Gastrocnemius medialis (tissue), 4 donors: ENCODE data around the gene CALY. TPM values are rescaled to one million over a fixed set of nuclear protein-coding genes. Genes with fewer than 3 reads are reported as not detected.

Experiments
- ATAC-seq, 2 donors: fragments of 150-250 bp; one replicate each; pipeline ENCODE4 v1.9.1; 2016
- DNase-seq, 2 donors: peaks; one replicate each; pipeline ENCODE4 v3.0.0-alpha.2; 2019
- H3K27ac ChIP-seq, 4 donors: fragments of 200-600 bp; sonication (generic); 1 replicate in 1 of 4; 2 replicates in 3 of 4; pipeline ENCODE4 v1.5.1; 2016 to 2018; ENCODE audit warnings: mild to moderate bottlenecking in 2 of 4, moderate library complexity in 1 of 4
- H3K27me3 ChIP-seq, 3 donors: fragments of 200-600 bp; sonication (generic) in 2 of 3; 1 replicate in 1 of 3; 2 replicates in 2 of 3; pipeline versions ENCODE4 v1.5.1 to v1.6.0; 2016 to 2019; ENCODE audit warnings: mild to moderate bottlenecking in 1 of 3, moderate library complexity in 1 of 3
- H3K36me3 ChIP-seq, 2 donors: fragments of 200-600 bp; sonication (generic) in 1 of 2; one replicate each; pipeline ENCODE4 v1.5.1; 2017 to 2018
- H3K4me1 ChIP-seq, 2 donors: fragments of 200-600 bp; sonication (generic) in 1 of 2; one replicate each; pipeline ENCODE4 v1.5.1; 2016 to 2017; ENCODE audit warnings: mild to moderate bottlenecking in 2 of 2
- H3K4me3 ChIP-seq, 4 donors: fragments of 200-600 bp; sonication (generic) in 3 of 4; 1 replicate in 1 of 4; 2 replicates in 3 of 4; pipeline ENCODE4 v1.5.1; 2016 to 2019; ENCODE audit warnings: mild to moderate bottlenecking in 2 of 4
- H3K9me3 ChIP-seq, 3 donors: fragments of 200-600 bp; sonication (generic) in 2 of 3; 1 replicate in 1 of 3; 2 replicates in 2 of 3; pipeline ENCODE4 v1.5.1; 2016 to 2019
- POLR2A ChIP-seq, 2 donors: fragments of 450-650 bp; IDR thresholded peaks; one replicate each; pipeline ENCODE4 v1.6.1; 2017; ENCODE audit warnings: antibody characterized with exemption in 2 of 2, mild to moderate bottlenecking in 2 of 2, moderate library complexity in 2 of 2
- in situ Hi-C, 4 donors: fragments of 200-750 bp; cut with MboI; loops; one replicate each; pipeline versions ENCODE4 v1.15.0 to v1.8.0; 2017; ENCODE audit warnings: low sequenced_read_pairs in 4 of 4
- intact Hi-C: fragments of 100-400 bp; cut with DNase I; formaldehyde crosslinking; loops from one replicate; pipeline ENCODE4 v1.15.1; 2023; ENCODE audit warnings: low total_unique reads
- total RNA-seq, 4 donors: library from RNA; depleted of rRNA; stranded (reverse); fragments of >200 nt; gene quantifications; one replicate each; pipeline versions ENCODE4 v1.1.0 to v1.2.3, GENCODE V29; 2016
- TF ChIP-seq, protein P1 (sequence below), 5 experiments: fragments of 450-650 bp in 3 of 5; fragments of 200-600 bp in 2 of 5; sonication (generic) in 2 of 5; IDR thresholded peaks in 4 of 5; conservative IDR thresholded peaks in 1 of 5; 1 replicate in 4 of 5; 2 replicates in 1 of 5; pipeline ENCODE4 v1.5.1; 2016 to 2019; ENCODE audit warnings: antibody characterized with exemption in 5 of 5, mild to moderate bottlenecking in 3 of 5, moderate library complexity in 3 of 5

Gene CALY
- total RNA-seq, 4 donors from 2014 or later, result not detected

DNA sequence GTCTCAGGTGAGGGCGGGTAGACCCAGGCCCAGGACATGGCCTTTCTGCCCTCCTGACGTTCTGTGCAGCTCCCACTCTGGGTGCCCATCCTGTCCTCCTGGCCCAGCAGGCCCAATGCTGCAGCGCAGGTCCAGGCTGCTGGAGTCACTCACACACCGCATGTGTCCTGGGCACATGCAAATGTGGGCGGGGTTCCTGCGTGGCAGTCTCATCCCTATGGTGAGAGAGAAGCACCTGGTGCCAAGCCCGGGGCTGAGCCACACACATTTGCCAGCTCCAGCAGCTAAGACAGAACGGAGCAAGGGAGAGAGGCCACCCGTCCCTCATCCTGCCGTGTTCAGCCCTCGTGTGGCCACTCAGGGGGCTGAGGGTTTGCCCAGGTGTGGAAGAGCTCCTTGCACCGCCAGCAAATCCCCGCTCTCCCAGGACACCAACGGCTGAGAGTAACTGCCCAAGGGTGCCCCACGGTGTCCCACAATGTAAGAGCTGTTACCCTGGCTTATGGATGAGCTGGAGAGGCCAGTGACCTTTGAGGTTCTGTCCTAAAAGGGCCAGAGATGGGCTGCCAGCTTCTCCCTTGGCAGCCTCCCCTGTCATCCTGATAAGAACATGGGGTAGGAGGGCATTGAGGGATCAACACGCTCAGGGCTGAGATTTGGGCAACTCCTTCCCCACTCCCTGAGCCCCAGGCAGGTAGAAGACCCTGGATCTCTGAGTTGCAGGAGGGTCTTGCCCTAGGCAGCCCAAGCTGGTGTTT lies 16.7 kb upstream of the CALY start:
- H3K27ac ChIP-seq, result no peak overlapping the region
- no peaks in the 10 kb centered on the region for H3K9me3 ChIP-seq
- H3K36me3 ChIP-seq, result no peaks in the 10 kb centered on the region
- peaks cover 4 to 28% (median 17%) of the 10 kb centered on the region in 3 donors for H3K27me3 ChIP-seq
- DNase-seq (no peak), ATAC-seq (no peak)
- TF ChIP-seq POLR2A (IDR thresholded peaks at IDR 0.05), result no peak
- TF ChIP-seq, protein P1, sequence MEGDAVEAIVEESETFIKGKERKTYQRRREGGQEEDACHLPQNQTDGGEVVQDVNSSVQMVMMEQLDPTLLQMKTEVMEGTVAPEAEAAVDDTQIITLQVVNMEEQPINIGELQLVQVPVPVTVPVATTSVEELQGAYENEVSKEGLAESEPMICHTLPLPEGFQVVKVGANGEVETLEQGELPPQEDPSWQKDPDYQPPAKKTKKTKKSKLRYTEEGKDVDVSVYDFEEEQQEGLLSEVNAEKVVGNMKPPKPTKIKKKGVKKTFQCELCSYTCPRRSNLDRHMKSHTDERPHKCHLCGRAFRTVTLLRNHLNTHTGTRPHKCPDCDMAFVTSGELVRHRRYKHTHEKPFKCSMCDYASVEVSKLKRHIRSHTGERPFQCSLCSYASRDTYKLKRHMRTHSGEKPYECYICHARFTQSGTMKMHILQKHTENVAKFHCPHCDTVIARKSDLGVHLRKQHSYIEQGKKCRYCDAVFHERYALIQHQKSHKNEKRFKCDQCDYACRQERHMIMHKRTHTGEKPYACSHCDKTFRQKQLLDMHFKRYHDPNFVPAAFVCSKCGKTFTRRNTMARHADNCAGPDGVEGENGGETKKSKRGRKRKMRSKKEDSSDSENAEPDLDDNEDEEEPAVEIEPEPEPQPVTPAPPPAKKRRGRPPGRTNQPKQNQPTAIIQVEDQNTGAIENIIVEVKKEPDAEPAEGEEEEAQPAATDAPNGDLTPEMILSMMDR (IDR thresholded peaks at IDR 0.05 in 4 of 5, conservative IDR thresholded peaks at IDR 0.05 in 1 of 5), result no peak
- H3K4me1 ChIP-seq, result peaks cover 4 to 8% of the 10 kb centered on the region in 2 donors
- intact Hi-C loops, result no loop called here
- in situ Hi-C loops, result no loop called here
- H3K4me3 ChIP-seq, result no peak overlapping the region

DNA sequence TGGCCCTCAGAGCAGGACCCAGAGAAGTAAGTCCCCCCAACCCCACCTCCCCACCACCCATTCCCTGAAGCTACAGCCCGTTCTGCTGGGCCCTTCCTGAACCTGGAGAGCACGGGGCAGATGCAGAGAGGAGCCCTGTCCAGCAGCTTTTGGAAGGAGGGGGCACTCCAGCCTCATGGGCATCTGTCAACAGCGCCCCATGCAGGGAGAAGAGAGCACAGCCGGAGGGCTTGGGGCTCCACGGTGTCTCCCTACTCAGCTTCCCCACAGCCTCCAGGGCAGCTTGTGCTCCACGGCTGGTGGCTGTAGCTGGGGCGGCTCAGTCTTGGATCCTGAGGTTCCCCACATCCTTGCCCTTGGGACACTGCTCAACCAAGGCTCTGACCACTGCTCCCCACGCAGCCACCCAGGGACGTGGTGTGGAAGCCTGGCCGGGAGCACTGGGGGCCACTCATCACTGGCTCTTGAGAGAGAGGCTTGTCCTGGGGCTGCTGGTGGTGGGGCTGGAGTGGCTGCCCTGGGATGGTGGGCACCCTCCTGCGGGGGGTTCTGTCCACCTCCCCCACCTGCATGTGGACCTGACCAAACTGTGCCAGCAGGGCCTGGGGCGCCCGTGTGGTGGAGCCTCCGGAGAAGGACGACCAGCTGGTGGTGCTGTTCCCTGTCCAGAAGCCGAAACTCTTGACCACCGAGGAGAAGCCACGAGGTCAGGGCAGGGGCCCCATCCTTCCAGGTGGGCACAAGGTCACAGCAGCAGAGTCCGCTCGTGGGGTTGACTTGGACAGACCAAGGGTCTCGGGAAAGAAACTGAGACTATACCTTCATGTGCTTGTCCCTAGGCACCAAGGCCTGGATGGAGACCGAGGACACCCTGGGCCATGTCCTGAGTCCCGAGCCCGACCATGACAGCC lies 15.0 kb upstream of the CALY start:
- peaks cover 0 to 2% of the 10 kb centered on the region in 2 donors for H3K4me1 ChIP-seq
- no peaks in the 10 kb centered on the region for H3K9me3 ChIP-seq
- H3K4me3 ChIP-seq, result no peak overlapping the region
- no peak for TF ChIP-seq POLR2A (IDR thresholded peaks at IDR 0.05)
- TF ChIP-seq, protein P1 (IDR thresholded peaks at IDR 0.05 in 4 of 5, conservative IDR thresholded peaks at IDR 0.05 in 1 of 5), result no peak
- H3K27ac ChIP-seq, result no peak overlapping the region
- no peaks in the 10 kb centered on the region for H3K36me3 ChIP-seq
- ATAC-seq, result no peak
- DNase-seq, result no peak
- in situ Hi-C loops (no loop called here), intact Hi-C loops (no loop called here)
- peaks cover 4 to 37% (median 21%) of the 10 kb centered on the region in 3 donors for H3K27me3 ChIP-seq

DNA sequence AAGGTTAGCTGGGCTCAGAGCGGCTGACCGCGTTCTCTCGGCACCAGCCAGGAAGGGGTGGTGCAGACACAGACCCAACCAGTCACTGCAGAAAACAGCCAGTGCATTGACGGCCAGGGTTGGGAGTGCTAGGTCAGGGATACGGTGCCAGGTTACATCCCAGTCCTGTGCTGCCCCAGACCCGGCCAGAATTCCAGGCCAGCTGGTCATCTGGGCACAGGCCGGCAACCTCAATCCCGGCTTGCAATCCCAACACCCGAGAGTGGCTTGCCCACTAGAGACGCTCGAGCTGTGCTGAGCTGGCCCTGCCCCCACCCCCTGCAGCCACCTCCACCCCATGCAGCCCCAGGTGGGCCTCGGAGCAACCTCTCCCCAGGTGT lies 14.2 kb upstream of the CALY start:
- intact Hi-C loops (no loop called here), in situ Hi-C loops (no loop called here)
- peaks cover 4 to 29% (median 14%) of the 10 kb centered on the region in 3 donors for H3K27me3 ChIP-seq
- ATAC-seq (no peak), DNase-seq (no peak)
- H3K4me3 ChIP-seq, result no peak overlapping the region
- no peaks in the 10 kb centered on the region for H3K36me3 ChIP-seq
- no peak for TF ChIP-seq POLR2A (IDR thresholded peaks at IDR 0.05)
- TF ChIP-seq, protein P1 (IDR thresholded peaks at IDR 0.05 in 4 of 5, conservative IDR thresholded peaks at IDR 0.05 in 1 of 5), result no peak
- no peak overlapping the region for H3K27ac ChIP-seq
- no peaks in the 10 kb centered on the region for H3K9me3 ChIP-seq
- no peaks in the 10 kb centered on the region for H3K4me1 ChIP-seq

DNA sequence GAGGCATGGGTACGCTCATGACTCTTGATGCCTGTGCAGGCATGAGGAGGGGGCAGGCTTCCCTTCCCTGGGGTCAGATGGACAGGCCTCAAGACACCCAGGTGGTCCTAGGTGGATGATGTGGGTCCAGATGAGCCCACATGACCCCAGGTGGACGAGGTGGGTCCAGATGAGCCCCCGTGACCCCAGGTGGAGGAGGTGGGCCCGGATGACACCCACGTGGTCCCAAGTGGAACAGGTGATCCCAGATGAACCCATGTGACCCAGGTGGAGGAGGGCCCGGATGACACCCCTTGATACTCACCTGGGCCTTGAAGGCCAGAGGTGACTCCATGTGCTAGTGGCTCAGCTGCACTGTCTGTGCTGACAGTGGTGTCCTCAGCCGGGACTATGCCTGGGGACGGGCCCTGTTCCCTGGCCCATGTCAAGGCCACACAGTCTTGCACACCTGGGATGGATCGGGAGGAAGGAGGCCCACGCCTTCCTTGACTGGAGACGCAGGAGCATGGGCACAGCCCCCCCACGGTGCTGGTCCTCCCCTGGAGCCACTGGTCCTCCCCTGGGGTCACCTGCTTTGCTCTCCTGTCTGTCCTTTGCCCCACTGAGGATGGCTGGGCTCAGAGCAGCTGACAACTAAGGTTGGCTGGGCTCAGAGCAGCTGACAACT lies 13.7 kb upstream of the CALY start:
- in situ Hi-C loops, result no loop called here
- Histone ChIP-seq H3K27ac (no peak overlapping the region), H3K36me3 (no peaks in the 10 kb centered on the region), H3K4me1 (no peaks in the 10 kb centered on the region), H3K4me3 (no peak overlapping the region), H3K9me3 (no peaks in the 10 kb centered on the region), H3K27me3 (peaks cover 4 to 26% (median 14%) of the 10 kb centered on the region in 3 donors)
- TF ChIP-seq, protein P1 (IDR thresholded peaks at IDR 0.05 in 4 of 5, conservative IDR thresholded peaks at IDR 0.05 in 1 of 5), result no peak
- no peak for TF ChIP-seq POLR2A (IDR thresholded peaks at IDR 0.05)
- DNase-seq, result no peak
- ATAC-seq, result no peak
- intact Hi-C loops, result no loop called here
